Right hindlimb (tissue), 1 donor: ENCODE results near the gene G6PC2.
"Not testable (repeated sequence)": the region's sequence is repeated elsewhere in the genome, so short reads cannot be mapped to it uniquely, and the experiment has no call there.

Source experiments
- DNase-seq: peaks from one replicate; pipeline ENCODE4 v3.0.0-alpha.2; 2018

The G6PC2 gene

DNA sequence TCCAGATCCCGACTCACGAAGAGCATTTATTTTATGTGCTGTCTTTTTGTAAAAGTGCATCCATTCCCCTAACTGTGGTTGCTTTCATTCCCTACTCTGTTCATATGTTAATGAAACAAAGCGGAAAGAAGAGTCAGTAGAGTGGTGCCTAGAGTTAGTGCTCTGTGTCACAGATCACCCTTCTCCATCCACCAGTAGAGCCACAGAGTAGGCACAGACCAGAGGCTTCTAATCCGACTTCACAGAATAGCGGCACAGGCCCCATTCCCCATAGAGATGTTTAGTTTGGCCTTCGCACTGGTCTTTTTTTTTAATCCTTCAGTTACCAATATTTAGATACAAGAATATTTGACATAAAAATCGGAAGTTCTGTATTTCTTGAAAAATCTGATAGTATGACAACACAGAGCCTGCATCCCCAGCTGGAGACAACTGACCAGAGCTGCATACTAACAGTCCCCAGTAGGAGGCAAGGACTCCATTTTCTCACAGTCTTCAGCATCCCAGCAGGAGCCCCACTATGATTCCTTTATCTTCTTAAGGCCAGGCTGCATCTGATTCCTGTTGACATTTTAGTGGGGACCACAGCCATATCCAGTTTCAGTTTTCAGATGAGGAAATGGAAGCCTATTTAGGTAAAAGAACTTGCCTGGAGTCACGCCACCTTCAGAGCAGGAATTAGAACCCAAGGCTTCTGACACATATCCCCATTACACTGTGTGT is 7.0 kb downstream of the G6PC2 start:
- DNase-seq: no peak

DNA sequence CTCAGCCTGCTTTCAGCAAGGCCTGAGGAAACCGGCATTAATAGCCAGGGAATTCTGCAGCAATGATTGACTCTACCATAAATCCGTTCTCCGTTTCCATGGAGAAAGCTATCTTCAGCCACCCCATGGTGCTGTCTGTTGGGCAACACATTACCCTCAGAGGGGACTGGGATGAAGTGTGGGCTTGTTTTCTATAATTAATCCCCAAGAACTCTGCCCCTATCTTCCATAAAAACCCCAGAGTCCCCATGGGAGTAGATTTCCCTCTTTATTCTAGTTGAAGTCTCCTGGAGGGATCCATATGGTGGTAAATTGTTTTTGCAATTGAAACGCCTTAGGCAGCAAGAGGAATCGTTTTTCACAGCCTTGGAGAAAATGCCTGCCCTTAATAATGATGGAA is 9.2 kb downstream of the G6PC2 start:
- no peak for DNase-seq

DNA sequence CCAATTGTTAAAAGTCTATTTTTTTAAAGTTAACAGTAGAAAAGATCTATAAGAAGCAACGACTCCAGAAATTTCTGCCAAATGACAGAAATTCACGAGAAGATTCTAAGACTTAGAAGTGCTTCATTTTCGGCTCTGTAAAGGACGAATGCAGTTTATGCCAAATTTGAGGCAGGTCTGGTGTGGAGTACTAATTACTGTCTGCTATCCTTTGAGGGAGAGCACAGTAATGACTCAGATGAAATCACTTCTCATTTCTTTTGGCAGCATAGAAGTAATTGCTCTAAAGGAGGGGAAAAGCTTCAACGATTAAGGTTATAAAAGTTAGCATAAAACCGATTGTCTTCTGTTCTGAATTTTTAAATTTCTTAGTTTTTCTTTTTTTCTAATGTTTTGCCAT is 11.4 kb downstream of the G6PC2 start:
- no peak for DNase-seq

DNA sequence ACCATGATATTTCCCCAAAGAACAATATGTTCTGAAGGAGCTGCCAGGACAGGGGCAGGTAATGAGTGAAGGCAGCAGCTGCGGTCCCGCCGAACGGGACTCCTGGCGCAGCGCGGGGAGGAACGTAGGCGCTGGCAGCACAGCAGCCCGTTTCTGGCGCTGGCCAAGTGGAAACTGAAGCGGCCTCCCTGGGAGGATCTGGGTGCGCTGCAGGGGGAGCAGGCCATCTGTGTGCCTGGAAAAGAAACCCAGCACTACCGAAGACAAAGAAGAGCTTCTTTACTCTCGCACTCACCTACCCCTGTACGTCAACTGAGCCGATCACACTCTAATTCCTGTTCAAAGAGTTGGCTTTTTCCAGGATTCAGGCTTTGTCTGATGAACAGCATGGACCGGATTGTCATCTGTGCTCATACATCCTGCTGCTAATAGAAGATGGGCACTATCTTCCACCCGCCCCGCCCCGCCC is 11.8 kb downstream of the G6PC2 start:
- peak; percentile 73 for DNase-seq

DNA sequence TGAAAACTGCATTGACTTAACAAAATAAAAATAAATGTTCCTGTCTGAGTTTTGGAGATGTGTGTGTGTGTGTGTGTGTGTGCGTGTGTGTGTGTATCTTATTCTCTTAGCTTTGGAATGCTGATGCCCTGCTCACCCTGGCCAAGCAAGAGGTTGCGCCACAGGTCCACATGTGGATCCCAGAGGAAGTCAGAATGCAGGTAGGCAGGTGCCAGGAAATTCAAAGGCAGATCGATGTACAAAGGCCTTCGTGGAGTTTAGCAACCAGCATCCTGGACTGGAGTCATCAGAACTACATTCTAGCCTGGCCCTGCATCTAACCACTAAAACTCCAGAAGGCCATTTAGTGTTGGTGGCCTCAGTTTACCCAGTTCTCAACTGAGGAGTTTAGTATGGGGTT is 12.4 kb downstream of the G6PC2 start:
- no peak for DNase-seq

DNA sequence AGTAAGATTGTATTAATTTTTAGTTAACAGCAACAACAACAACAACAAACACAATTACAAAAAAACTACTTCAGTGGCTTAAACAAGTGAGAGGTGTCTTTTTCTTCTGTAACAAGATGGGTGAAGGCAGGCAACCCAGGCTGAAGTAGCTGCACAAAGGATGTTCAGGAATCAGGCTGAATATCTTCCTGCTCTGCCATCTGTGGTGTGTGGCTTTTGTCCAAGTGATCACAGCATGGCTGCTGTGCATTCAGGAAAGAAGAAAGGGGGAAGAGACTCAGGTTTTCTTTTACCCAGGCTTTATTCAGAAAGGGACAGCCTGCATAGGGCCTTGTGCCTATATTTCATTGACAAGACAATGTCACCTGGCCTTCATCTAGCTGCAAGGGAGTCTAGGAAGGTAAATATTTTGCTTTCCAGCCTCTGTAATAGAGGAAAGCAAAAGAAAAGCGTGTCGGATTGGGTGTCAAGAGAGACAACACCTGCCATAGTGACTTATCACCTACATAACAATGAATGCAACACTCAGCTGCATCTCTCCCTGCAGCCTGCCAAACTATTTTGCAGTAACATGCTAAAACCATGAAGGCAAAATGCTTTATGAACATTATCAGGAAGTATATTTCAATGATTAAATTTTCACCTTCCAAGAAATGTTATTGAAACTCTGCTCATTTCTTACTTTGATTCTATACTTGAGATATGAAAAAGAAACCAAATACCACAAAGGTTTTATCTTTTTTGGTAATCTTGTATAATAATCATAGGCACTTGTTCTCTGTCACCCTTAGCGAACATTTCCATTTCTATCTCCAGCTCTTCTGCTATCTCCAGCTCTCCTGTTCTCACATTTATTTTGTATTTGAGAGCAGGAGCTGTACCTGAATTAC is 14.6 kb downstream of the G6PC2 start:
- DNase-seq: no peak

DNA sequence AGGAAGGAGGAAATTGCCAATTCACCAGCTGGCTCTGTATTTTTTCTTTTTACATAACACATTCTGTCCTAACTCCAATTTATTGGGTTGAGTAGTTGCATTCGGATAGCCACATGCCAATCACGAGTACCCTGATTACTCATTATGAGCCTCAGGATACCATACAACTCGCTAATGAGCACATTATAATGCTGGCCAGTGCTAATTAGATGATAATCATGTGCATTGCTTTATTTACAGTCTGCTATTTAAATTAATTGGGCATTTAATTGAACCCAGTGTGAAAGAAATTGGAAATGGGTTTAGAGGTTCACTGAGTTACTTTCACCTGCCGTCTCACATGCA is 15.2 kb downstream of the G6PC2 start:
- DNase-seq: no peak

DNA sequence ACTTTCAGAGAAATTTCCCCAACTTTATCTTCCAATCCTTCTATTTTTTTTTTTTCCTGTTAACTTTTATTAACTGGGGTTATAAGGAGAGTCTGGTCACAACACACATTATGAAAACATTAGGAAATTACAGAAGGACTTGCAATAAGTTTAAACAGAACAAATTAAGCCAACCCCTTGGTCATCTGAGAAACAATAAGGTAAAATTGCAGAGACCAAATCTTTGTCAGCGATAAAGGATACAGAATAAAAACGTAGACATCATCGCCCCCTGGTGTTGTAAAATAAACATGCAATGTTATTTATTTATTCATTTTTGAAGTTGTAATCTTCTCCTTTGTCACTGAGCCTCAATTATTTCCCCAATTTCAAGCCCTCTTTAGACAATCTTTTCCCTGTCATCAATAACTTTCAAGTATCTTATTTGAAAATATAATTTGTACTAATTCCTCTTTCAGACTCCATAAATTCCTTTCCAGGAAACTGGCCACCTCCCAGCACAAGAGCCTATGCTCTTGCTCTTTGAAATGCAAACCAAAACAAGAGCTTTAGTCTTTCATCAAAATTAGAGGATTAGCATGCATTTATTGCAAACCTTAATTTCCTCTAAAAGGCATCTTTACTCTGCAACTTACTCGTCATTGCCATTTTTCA is 19.5 kb downstream of the G6PC2 start:
- no peak for DNase-seq

DNA sequence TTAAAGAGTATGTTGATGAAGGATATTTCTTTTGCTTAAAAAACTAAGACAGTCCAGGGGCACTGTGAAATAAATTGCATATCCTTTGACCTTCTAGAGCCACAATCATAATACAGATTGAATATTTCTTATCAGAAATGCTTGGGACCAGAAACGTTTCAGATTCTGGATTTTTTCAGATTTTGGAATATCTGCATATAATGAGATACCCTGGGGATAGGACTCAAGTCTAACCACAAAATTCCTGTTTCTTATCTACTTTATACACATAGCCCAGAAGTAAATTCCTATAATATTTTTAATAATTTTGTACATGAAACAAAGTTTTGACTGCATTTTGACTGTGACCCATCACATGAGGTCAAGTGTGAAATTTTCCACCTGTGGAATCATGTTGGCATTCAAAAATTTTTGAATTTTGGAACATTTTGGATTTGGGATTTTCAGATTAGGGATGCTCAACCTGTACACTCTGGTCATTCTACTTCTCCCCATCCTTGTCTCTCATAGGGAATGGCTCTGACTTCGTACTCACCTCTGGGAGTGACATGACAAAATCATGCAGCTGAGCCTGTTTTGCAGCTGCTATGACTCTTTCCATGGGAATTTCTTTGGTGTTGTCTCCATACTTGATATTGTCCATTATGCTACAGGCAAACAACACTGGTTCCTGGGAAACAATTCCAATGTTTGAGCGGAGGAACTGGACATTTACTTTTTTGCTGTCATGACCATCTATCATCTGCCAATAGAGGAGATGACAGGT is 25.7 kb downstream of the G6PC2 start:
- no peak for DNase-seq

DNA sequence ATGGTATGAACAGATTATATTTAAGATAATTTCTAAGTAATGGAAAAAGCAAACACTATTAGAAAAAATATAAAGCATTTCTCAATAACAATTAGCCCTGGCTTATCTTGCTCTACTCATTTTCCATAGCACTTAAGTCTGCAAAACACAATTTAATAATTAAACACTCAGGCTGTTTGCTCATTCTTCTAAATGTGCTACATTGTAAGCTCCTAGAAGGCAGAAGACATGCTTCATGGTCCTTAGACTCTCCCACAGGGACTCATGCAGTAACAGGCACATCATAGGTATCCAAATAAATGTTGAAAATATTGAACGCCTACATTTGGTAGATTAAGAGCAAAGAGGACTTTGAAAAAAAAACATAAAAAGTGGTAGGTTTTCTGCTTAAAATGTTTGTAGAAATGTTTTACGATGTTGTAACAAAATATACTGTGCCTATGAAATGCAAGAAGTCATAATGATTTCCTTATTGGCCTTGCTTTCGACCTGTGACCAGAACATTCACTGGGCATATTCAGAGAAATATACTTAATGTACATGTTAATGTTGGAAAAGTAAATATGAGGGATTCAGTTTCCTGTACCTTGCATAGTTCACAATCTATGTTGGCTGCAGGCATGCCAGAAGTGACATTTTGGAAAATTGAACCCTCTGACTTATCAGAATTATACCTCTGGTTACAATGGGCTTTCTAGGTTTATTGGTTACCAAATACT is 27.2 kb downstream of the G6PC2 start:
- no peak for DNase-seq

DNA sequence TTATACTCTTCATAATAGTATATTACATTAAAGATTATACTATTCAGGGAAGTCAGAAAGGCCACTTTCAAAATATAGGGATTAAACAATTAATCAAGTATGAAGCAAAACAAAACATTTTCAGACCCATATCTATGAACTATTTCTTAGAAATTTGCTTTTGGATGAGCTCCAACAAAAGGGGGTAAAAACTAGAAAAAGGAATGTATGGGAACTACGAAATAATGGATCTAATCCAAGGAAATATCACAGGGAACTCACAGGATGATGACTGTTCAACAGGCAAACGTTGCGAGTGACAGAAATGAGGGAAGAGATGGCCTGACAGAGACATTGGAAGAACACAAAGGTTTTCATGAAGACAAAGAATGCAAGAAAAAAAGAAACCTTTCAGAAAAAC is 27.9 kb downstream of the G6PC2 start:
- DNase-seq: no peak

DNA sequence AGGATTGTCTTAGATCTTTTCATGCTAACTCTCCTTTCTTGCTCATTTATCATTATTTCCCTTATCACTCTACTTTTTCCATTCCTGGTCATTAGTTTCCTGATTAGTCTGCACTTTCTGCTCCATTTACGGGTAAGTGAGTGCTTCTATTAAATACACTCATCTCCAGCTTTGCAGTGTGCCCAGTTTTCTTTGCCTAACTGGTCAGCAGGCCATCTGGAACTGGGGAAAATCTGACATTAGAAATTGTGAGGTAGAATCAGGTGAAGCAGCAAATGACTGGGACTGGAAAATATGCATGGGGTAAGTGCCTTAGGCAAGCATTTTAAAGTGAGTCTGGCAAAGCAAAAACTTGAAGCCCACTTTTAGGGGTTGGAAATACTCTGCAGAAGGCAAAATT is 29.2 kb downstream of the G6PC2 start:
- DNase-seq: no peak

DNA sequence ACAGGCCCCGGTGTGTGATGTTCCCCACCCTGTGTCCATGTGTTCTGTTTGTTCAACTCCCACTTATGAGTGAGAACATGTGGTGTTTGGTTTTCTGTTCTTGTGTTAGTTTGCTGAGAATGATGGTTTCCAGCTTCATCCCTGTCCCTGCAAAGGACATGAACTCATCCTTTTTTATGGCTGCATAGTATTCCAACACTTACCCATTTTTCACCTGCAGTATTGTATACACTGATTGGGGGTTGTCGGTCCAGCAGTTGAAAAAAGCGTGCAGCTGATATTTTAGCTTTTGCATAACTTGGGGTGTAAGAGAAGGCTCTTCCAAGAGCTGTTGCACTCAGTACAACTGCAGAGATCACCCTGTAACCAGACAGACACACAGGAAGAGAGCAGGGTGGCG is 31.1 kb downstream of the G6PC2 start:
- DNase-seq: not testable (repeated sequence)

DNA sequence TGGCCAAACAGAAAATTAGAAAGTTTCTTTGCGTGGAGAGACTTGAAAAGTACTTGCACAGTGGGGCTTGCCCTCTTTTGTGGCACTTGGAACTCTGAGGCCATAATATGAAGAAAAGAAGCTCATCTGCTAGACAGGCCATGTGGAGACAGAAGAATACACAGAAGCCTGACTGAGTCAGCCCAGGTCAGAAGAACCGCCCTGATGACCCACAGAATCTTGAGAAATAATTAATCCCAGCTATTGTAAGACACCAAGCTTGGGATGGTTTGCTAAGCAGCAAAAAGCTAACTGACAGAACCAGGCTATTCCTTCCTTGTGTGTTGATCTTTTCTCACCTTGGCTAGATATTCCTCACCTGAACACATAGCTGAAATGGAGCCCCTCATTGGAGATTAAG is 33.7 kb downstream of the G6PC2 start:
- no peak for DNase-seq

DNA sequence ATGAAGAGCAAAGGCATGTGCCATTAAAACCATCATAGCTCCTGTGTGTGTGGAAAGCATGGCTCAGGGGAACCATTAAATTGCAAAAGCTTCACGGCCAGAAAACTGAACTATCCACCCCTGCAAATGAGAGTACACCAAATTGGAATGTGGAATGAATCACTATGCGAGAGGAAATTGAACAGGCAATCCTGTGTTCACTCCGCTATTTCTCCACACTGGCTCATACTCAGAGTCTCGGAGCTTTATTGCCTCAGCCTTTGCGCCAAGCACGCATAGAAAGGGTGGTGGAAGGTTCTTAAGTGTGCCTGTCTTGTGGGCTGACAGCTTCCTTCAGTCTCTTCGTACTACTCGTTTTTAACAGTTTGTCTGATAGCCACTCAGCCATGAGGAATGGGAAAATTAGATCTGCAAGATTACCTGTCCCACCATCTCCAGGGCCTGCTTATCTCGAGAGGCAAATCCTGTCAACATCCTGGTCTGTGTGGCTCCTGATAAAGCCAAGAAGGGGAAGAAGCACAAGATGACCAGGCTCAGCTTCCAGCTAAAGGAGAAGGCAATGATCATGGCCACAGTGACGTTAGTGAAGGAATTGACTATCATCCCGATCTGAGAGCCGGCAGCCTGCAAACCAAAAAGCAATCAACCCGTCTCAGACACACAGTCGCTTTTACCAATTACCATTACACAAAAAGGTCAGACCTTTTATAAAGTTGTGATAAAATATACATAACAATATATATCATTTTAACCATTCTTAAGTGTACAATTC is 34.9 kb downstream of the G6PC2 start:
- no peak for DNase-seq

DNA sequence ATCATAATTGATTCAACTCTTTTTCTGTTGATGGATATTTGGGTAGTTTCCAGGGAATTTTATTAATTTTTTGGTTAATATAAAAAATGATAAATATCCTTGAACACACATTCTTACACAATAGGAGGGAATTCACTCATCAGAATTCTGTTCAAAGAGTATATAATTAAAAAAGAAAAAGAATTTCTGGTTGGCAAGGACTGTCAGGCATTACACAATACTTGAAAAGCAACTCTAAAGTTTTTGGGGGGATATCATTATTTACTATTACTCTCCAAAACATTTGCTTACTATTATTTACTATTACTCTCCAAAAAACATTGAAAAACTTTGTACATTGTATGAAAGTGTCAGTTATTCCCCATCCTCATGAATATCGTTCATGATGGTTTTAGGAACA is 38.0 kb downstream of the G6PC2 start:
- no peak for DNase-seq

DNA sequence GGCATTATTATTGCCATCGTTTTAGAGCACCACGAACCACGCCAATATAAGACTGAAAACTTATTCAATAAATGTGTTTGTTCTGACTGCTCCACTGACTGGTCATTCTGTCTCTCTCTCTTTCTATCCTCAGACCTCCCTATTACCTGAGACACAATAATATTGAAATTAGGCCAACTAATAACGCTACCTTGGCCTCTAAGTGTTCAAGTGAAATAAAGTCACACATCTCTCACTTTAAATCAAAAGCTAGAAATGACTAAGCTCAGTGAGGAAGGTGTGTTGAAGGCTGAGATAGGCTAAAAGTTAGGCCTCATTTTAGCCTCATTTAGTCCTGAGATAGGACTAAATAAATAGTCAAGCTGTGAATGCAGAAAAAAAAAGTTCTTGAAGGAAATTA is 38.8 kb downstream of the G6PC2 start:
- DNase-seq: no peak

DNA sequence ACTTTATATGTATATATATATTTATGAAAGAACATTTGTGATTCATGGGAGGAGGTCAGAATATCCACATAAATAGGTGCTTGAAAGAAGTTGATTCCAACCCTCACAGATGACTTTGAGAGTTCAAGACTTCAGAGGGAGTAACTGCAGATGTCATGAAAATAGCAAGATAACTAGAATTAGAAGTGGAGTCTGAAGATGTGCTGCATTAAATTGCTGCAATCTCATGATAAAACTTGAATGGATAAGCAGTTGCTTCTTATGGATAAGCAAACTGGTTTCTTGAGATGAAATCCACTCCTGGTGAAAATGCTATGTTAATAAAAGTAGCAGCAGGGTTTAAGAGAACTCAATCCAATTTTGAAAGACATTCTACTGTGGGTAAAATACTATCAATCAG is 40.2 kb downstream of the G6PC2 start:
- no peak for DNase-seq

DNA sequence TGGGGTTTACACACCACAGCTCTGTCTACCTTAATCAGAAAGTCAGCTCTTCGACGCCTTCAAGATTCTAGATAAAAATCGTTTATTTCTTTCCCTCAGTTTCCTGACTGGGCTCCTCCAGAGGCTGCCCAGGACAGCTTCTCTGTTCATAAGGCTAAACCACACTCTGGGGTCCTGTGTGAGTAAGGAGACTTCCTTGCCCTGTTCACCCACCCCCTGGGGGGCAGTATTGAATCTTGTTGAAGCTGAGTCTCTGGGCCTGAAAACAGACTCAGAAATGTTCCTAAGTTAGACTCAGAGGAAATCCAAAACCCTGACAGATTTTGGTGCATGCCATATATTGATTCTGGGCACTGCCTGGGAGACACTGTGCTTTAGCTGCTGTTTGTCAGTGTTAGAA is 43.0 kb downstream of the G6PC2 start:
- DNase-seq: no peak

DNA sequence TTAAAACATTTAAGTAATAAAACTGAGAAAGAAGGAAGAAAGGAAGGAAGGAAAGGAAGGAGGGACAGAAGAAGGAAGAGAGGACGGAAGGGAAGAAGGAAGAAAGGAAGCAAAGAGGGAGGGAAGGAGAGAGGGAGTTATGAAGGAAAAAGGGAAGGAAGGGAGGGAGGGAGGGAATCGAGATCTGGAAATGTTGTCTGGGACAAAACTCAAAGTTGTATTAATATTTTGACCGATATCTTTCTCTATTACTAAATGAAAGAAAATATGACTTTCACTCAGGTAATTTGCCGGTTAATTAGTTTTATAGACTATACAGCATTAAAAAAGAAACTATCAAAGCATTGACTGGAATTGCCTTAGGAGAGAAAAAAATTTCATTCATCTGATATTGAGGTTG is 44.4 kb downstream of the G6PC2 start:
- no peak for DNase-seq

DNA sequence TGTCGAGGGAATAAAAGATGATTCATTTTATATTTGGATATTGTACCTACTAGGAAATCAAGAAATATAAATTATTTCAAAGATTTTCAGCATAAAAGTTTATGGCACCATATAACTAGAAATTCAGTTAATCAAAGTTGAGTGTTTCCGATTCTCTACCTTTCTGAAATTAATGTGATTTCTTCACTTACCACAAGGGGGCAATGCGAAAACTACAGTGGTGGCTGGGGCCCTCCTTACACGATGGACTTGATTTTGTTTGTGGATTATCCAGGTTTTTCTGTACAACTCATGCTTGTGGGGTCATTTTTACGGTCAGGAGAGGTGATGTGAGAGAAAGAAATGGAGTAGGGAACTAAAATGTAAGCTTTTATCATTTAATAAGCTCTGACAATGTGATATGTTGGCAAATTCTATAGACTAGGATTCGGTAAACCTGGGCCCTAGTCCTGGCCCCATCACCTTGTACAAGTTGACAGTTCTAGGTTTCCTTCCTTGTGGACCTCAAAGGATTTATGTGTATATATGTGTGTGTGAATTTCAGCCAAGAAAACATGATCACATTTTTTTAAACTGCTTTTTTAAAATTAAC is 47.6 kb downstream of the G6PC2 start:
- no peak for DNase-seq
